HG02840 (cell line): ENCODE data around the gene TAS2R30.
"Not testable (repeated sequence)": the region's sequence is repeated elsewhere in the genome, so short reads cannot be mapped to it uniquely, and the experiment has no call there.

Source experiments
- ATAC-seq: cut with Tn5 transposase; IDR thresholded peaks from one replicate; pipeline ENCODE4 v1.9.1; 2021; ENCODE audit warnings: mild to moderate bottlenecking, moderate library complexity, moderate number of reproducible peaks; ENCODE audit not compliant: unreplicated experiment, low FRiP score

TAS2R30 gene

DNA sequence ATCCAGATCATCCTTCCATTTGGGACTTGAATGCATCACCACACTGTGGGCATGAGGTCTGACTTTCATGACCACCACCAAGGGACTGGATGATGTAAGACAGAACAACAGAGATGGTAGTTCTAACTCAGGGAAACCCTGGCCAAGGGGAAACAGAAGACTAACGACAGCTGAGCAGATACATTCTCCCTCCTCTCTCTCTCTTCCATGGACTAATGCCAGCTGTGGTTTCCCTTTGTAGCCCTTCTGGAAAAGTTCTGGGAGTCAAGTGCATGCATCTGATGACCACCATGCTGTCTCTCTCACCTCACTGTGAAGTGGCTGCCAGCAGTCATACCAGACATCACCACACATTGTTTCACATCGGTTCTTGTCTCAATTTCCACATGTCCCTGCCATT is 3.4 kb downstream of the TAS2R30 start:
- no peak for ATAC-seq

DNA sequence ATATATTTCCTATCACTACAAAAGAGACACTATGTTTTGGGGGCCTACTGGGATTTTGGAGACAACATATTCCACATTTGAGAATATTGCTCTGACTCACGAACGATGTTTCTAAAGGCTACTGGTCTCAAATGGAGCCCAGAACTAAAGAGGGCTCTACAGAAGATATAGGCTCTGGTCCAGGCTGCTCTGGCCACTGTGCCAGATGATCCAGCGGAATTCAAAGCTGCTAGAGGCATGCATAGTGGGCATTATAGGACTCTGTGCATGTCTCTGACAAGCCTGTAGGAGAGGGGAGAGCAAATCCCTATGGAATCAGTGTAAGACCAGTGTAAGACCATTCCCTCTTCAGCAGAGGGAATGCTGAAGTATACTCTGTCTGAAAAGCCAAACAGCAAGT is 4.1 kb downstream of the TAS2R30 start:
- ATAC-seq, result no peak

DNA sequence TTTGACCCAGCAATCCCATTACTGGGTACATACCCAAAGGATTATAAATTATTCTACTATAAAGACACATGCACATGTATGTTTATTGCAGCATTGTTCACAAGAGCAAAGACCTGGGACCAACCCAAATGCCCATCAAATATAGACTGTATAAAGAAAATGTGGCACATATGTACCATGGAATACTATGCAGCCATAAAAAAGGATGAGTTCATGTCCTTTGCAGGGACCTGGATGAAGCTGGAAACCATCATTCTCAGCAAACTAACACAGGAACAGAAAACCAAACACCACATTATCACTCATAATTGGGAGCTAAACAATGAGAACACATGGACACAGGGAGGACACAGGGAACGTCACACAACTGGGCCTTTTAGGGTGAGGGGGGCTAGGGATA is 20.3 kb downstream of the TAS2R30 start:
- ATAC-seq, result not testable (repeated sequence)

DNA sequence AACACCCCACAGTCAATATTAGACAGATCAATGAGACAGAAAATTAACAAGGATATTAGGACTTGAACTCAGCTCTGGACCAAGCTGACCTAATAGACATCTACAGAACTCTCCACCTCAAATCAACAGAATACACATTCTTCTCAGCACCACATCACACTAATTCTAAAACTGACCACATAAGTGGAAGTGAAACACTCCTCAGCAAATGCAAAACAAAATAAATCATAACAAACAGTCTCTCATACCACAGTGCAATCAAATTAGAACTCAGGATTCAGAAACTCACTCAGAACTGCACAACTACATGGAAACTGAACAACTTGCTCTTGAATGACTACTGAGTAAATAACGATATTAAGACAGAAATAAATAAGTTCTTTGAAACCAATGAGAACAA is 23.2 kb downstream of the TAS2R30 start:
- ATAC-seq, result not testable (repeated sequence)

DNA sequence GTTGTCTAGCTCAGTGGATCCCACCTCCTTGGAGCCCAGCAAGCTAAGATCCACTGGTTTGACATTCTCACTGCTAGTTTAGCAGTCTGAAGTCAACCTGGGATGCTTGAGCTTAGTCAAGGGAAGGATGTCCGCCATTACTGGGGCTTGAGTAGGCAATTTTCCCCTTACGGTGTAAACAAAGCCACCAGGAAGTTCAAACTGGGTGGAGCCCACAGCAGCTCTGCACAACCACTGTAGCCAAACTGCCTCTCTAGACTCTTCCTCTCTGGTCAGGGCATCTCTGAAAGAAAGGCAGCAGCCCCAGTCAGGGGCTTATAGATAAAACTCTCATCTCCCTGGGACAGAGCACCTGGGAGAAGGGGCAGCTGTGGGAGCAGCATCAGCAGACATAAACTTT is 25.6 kb downstream of the TAS2R30 start:
- no peak for ATAC-seq

DNA sequence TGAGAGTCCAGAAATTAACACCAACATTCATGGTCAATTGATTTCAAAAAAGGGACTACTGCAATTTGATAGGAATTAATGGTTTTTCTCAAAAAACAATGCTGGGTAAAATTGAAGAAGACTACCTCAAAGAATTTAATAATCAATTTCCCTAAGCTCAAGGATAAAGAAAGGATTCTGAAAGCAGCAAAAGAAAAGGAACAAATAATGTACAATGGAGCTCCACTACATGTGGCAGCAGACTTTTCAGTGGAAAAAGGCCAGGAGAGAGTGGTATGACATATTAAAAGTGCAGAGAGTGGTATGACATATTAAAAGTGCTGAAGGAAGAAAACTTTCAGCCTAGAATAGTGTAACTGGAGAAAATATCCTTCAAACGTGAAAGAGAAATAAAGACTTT is 26.7 kb downstream of the TAS2R30 start:
- no peak for ATAC-seq

DNA sequence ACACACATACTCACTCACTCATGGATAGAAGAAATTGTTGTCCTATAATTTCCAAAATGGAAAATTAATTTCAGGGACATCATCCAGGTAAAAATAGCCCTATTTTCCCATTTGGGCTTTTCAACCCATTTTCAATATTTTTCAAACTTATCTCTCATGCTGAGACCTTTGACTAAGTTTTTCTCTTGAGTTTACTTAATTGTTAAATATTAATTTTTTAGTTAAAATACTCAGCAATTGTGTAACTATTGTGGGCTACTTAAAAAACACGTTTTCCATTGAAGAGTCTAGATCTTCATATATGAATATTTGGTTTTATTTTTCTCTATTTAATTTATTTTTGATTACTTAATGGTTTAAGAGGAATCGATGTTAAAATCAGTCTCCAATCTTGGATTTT is 28.2 kb downstream of the TAS2R30 start:
- no peak for ATAC-seq

DNA sequence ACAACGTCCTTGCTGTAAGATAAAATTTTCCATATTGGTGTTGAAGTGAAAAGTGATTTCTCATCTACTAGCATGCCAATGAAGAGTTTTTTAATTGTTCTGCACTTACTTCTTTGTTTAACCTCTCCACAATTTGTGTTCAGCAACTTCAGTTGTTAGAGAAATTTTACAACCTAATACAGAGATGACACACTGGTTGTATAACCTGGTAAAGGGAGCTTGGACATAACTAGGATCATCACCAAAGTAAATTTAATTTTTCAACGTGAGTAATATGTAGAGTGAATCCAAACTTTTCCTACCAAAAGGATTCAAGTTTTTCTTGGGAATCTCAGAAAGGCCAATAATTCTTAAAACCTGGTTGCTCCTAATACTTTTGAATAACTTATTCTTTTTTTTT is 28.9 kb downstream of the TAS2R30 start:
- ATAC-seq, result no peak

DNA sequence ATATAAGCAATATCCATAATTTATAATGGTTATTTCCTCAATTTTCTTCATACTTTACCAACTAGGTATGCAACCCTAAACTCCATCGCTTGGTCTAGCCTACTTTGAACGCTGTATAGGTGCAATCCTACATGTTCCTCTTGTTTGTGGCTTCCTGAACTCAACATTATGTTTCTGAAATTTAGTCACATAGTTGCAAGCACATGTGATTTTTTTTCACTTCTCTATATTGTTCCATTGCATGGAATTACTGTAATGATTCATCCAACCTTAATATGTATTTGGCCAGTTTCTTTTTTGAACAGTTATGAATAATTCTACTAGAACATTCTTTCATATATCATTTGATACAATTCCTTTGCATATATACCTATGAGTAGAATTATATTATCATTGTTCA is 39.5 kb downstream of the TAS2R30 start:
- peak; percentile 65 for ATAC-seq

DNA sequence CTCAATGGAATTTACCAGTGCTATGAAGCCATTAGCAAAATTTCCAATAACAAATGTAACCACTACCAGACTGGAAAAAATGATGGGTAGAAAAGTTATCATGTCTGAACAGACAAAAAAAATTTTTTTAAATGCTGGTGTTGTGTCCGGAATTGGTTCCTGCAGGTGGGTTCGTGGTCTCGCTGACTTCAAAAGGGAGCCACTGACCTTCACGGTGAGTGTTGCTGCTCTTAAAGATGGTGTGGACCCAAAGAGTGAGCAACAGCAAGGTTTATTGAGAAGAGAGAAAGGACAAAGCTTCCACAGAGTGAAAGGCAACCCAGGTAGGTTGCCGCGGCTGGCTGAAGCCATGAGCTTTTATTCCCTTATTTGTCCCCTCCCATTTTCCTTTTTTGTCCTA is 42.3 kb downstream of the TAS2R30 start, which contains the start of gene TAS2R43:
TSS of gene TAS2R43 (minus strand) at position 186 of the 400 bp plus-strand sequence. CDS start at position 102, 84 bp downstream.
- ATAC-seq, result no peak

DNA sequence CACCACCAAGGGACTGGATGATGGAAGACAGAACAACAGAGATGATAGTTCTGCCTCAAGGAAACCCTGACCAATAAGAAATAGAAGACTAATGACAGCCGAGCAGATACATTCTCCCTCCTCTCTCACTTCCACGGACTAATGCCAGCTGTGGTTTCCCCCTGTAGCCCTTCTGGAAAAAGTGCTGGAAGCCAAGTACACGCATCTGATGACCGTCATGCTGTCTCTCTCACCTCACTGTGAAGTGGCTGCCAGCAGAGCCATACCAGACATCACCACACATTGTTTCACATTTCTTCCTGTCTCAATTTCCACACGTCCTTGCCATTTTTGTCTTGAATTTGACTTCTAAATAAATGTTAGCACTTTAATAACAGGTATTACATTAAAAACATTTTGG is 45.2 kb downstream of the TAS2R30 start:
- no peak for ATAC-seq

DNA sequence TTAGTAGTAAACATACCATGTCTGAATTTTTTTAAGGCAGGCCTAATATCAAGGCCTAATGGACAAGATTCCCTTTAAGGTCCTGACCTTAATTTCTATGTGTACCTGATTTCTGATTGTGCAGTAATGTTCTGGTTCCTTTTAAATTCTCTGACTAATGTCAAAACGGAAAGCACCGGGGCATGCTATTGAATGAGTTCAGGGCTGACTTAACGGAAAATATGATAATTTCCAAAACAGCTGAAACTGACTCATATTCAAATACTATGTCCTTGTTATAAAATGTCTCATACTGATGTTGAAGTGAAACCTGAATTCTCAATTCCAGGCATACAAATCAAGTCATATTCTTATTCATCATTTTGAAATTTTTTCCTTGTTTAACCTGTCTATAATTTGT is 49.0 kb downstream of the TAS2R30 start:
- peak; percentile 67 for ATAC-seq
